ENCODE measurements around the gene CCDC38.

CCDC38 gene

DNA sequence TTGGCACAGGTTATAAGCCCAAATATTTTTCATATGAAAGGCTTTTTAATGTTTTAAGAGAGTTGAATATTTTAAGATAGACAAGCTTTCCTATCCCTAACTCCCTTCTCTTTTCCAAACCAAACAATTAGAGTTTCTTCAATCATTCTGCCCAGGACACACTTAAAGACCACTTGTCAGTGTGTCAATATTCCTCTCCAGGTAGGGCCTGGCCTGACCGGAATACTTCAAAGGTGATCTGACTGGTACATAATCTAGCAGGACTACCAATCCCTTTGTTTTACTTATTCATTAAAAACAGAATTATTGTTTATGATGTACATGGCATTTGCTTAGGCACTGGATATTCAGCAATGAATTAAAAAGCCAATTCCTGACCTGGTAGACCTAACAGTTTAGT, 107.8 kb downstream of the CCDC38 start:
- Histone ChIP-seq H3K4me3 (ENCODE audit: insufficient read depth, low read length, poor library complexity, severe bottlenecking) (no peak overlapping the region), H3K9ac (ENCODE audit: low read length) (no peak overlapping the region), H3K36me3 (ENCODE audit: low read length) (no peaks in the 10 kb centered on the region), H3K9me2 (replicated peaks; ENCODE audit: insufficient read depth, low read length) (no peaks in the 10 kb centered on the region), H2AFZ (ENCODE audit: low read depth, low read length, severe bottlenecking) (no peak overlapping the region), H3K27me3 (ENCODE audit: low read length) (no peaks in the 10 kb centered on the region), H4K20me1 (ENCODE audit: low read depth, low read length) (no peaks in the 10 kb centered on the region), H3F3A (ENCODE audit: insufficient read depth) (no peaks in the 10 kb centered on the region), H3K4me2 (ENCODE audit: low read depth, low read length, poor library complexity, severe bottlenecking) (no peak overlapping the region), H3K27ac (ENCODE audit: low read depth, low read length) (no peak overlapping the region), H3K9me3 (ENCODE audit: insufficient read depth, low read length) (no peaks in the 10 kb centered on the region), H3K79me2 (ENCODE audit: insufficient read depth, low read length) (no peaks in the 10 kb centered on the region)
- no peak for TF ChIP-seq EZH2phosphoT487 (conservative IDR thresholded peaks at IDR 0.05; ENCODE audit: low read length)
- TF ChIP-seq, protein P1, sequence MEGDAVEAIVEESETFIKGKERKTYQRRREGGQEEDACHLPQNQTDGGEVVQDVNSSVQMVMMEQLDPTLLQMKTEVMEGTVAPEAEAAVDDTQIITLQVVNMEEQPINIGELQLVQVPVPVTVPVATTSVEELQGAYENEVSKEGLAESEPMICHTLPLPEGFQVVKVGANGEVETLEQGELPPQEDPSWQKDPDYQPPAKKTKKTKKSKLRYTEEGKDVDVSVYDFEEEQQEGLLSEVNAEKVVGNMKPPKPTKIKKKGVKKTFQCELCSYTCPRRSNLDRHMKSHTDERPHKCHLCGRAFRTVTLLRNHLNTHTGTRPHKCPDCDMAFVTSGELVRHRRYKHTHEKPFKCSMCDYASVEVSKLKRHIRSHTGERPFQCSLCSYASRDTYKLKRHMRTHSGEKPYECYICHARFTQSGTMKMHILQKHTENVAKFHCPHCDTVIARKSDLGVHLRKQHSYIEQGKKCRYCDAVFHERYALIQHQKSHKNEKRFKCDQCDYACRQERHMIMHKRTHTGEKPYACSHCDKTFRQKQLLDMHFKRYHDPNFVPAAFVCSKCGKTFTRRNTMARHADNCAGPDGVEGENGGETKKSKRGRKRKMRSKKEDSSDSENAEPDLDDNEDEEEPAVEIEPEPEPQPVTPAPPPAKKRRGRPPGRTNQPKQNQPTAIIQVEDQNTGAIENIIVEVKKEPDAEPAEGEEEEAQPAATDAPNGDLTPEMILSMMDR (IDR thresholded peaks at IDR 0.05; ENCODE audit: insufficient read depth, low read length, poor library complexity, severe bottlenecking) = no peak

DNA sequence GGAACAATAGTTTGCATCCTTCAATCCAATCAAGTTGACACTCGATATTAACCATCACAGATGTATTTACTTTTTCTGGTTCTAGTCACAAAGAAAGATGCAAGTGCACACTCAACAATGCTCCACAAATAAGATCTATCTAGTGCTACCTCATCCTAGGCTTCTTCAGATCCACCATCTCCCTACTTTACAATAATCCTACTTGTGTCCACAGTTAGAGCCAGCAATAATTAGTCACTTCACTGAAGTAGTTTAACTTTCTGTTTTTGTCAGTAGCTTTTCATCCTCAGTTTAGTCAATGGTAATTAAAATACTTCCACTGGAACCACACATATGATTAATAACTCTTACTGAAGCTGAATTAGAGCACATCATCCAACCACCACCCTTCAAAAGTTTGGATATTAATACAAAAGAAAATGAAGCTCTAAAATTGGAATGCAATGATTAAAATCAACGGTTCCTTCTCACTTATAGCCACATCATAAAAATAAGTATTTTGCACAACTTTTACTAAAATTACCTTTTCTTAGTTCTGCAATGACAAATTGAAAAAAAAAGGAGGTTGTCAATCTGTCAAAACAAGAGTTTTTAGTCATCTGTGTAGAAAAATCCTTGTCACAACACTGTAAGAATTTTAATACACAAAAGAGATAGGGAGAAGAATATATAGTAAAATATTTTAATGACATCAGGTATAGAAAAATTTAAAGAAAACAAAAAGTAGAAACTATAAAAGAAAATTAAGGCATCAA, 111.9 kb downstream of the CCDC38 start:
- TF ChIP-seq EZH2phosphoT487 (conservative IDR thresholded peaks at IDR 0.05; ENCODE audit: low read length) = no peak
- TF ChIP-seq, protein P1 (IDR thresholded peaks at IDR 0.05; ENCODE audit: insufficient read depth, low read length, poor library complexity, severe bottlenecking) = no peak
- Histone ChIP-seq H3K79me2 (ENCODE audit: insufficient read depth, low read length) (no peaks in the 10 kb centered on the region), H3K4me3 (ENCODE audit: insufficient read depth, low read length, poor library complexity, severe bottlenecking) (no peak overlapping the region), H3K4me2 (ENCODE audit: low read depth, low read length, poor library complexity, severe bottlenecking) (no peak overlapping the region), H2AFZ (ENCODE audit: low read depth, low read length, severe bottlenecking) (no peak overlapping the region), H3K9me3 (ENCODE audit: insufficient read depth, low read length) (no peaks in the 10 kb centered on the region), H3K36me3 (ENCODE audit: low read length) (no peaks in the 10 kb centered on the region), H3K9ac (ENCODE audit: low read length) (no peak overlapping the region), H4K20me1 (ENCODE audit: low read depth, low read length) (no peaks in the 10 kb centered on the region), H3F3A (ENCODE audit: insufficient read depth) (no peaks in the 10 kb centered on the region), H3K27ac (ENCODE audit: low read depth, low read length) (no peak overlapping the region), H3K9me2 (replicated peaks; ENCODE audit: insufficient read depth, low read length) (no peaks in the 10 kb centered on the region), H3K27me3 (ENCODE audit: low read length) (no peaks in the 10 kb centered on the region)

DNA sequence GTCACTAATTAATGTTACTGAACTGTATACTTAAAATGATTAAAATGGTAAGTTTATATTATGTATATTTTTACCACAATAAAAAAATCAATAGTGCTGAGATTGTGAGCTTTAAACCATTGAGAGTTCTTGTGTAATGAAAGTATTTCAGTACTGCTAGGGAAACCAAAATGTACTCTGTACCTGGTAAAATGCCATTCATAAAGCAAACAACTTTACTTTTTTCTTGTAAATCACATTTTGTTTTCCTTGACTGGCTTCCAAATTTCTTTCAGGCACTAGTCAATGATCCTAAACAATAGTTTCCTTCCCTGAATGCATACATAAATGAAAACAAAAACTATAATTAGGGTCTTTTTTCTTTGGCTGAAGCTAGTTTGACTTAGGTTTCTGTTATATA, 113.0 kb downstream of the CCDC38 start:
- Histone ChIP-seq H3K9me2 (replicated peaks; ENCODE audit: insufficient read depth, low read length) (no peaks in the 10 kb centered on the region), H3K27me3 (ENCODE audit: low read length) (no peaks in the 10 kb centered on the region), H3F3A (ENCODE audit: insufficient read depth) (no peaks in the 10 kb centered on the region), H4K20me1 (ENCODE audit: low read depth, low read length) (no peaks in the 10 kb centered on the region), H2AFZ (ENCODE audit: low read depth, low read length, severe bottlenecking) (no peak overlapping the region), H3K9ac (ENCODE audit: low read length) (no peak overlapping the region), H3K36me3 (ENCODE audit: low read length) (no peaks in the 10 kb centered on the region), H3K4me2 (ENCODE audit: low read depth, low read length, poor library complexity, severe bottlenecking) (no peak overlapping the region), H3K4me3 (ENCODE audit: insufficient read depth, low read length, poor library complexity, severe bottlenecking) (no peak overlapping the region), H3K9me3 (ENCODE audit: insufficient read depth, low read length) (no peaks in the 10 kb centered on the region), H3K79me2 (ENCODE audit: insufficient read depth, low read length) (no peaks in the 10 kb centered on the region), H3K27ac (ENCODE audit: low read depth, low read length) (no peak overlapping the region)
- no peak for TF ChIP-seq EZH2phosphoT487 (conservative IDR thresholded peaks at IDR 0.05; ENCODE audit: low read length)
- TF ChIP-seq, protein P1 (IDR thresholded peaks at IDR 0.05; ENCODE audit: insufficient read depth, low read length, poor library complexity, severe bottlenecking) = no peak
